Fibroblast of lung (primary cell): ENCODE measurements around the gene OR2T6.
"Not testable (repeated sequence)": the region's sequence is repeated elsewhere in the genome, so short reads cannot be mapped to it uniquely, and the experiment has no call there.

ENCODE experiments used
- EZH2 ChIP-seq: IDR thresholded peaks from 2 replicates; pipeline ENCODE4 v1.5.1; 2012; ENCODE audit warnings: low read length, control low read depth, mild to moderate bottlenecking; ENCODE audit errors: missing control alignments
- TF ChIP-seq, protein P1 (sequence below), 2 donors: IDR thresholded peaks in 1 of 2; conservative IDR thresholded peaks in 1 of 2; 1 replicate in 1 of 2; 2 replicates in 1 of 2; pipeline ENCODE4 v1.5.1; 2011 to 2012; ENCODE audit warnings: low read length in 2 of 2, control low read depth in 1 of 2, inconsistent platforms in 1 of 2, low read depth in 1 of 2, mild to moderate bottlenecking in 1 of 2

- TF ChIP-seq, protein P1, sequence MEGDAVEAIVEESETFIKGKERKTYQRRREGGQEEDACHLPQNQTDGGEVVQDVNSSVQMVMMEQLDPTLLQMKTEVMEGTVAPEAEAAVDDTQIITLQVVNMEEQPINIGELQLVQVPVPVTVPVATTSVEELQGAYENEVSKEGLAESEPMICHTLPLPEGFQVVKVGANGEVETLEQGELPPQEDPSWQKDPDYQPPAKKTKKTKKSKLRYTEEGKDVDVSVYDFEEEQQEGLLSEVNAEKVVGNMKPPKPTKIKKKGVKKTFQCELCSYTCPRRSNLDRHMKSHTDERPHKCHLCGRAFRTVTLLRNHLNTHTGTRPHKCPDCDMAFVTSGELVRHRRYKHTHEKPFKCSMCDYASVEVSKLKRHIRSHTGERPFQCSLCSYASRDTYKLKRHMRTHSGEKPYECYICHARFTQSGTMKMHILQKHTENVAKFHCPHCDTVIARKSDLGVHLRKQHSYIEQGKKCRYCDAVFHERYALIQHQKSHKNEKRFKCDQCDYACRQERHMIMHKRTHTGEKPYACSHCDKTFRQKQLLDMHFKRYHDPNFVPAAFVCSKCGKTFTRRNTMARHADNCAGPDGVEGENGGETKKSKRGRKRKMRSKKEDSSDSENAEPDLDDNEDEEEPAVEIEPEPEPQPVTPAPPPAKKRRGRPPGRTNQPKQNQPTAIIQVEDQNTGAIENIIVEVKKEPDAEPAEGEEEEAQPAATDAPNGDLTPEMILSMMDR (conservative IDR thresholded peaks at IDR 0.05 in 1 of 2, IDR thresholded peaks at IDR 0.05 in 1 of 2; ENCODE audit: low read depth in 1 of 2, low read length in 2 of 2), result not testable (repeated sequence)
- not testable (repeated sequence) for TF ChIP-seq EZH2
Observed at GRCh38 chr1:248432201-248432600, 56.7 kb downstream of the OR2T6 start.
